ENCODE data around the gene NTF4. TPM values are rescaled to one million over a fixed set of nuclear protein-coding genes. Genes with fewer than 3 reads are reported as not detected.

NTF4 gene
- total and polyA plus RNA-seq, 8 donors, result 0.63 to 6.2 (median 0.97) TPM

GRCh38 chr19:49086296-49086695, 21.7 kb upstream of the NTF4 start:
- Histone ChIP-seq H3K27me3 (no peaks in the 10 kb centered on the region), H3K36me3 (peaks cover 6 to 44% of the 10 kb centered on the region in 2 donors), H3K9me3 (no peaks in the 10 kb centered on the region), H3K4me3 (peak overlapping the region; percentile 90 to 99), H3K27ac (no peak overlapping the region), H3K4me1 (peaks cover 12 to 35% of the 10 kb centered on the region in 2 donors)
- DNase-seq (no peak), ATAC-seq (no peak)
- TF ChIP-seq CTCF (IDR thresholded peaks at IDR 0.05), result no peak
- intact Hi-C loops (cut with DNase I), result no loop called here

GRCh38 chr19:49085868-49086232, 21.2 kb upstream of the NTF4 start:
- Histone ChIP-seq H3K4me1 (peaks cover 12 to 35% of the 10 kb centered on the region in 2 donors), H3K9me3 (no peaks in the 10 kb centered on the region), H3K27me3 (no peaks in the 10 kb centered on the region), H3K27ac (peak overlapping the region; percentile 69 to 86), H3K4me3 (peak overlapping the region; percentile 90 to 99), H3K36me3 (peaks cover 6 to 40% of the 10 kb centered on the region in 2 donors)
- ATAC-seq (no peak), DNase-seq (no peak)
- intact Hi-C loops (cut with DNase I), result no loop called here
- no peak for TF ChIP-seq CTCF (IDR thresholded peaks at IDR 0.05)

GRCh38 chr19:49085020-49085867, 20.6 kb upstream of the NTF4 start, which contains the start of gene SNRNP70:
TSS of gene SNRNP70 (plus strand) at chr19:49085451. CDS start at chr19:49086415, 964 bp downstream.
- Histone ChIP-seq H3K4me3 (peak within 1 kb of the TSS; percentile 90 to 99), H3K36me3 (peaks cover 2 to 33% of the 10 kb centered on the region in 2 donors), H3K4me1 (peaks cover 12 to 35% of the 10 kb centered on the region in 2 donors), H3K27me3 (no peaks in the 10 kb centered on the region), H3K27ac (peak within 1 kb of the TSS; percentile 69 to 86), H3K9me3 (no peaks in the 10 kb centered on the region)
- intact Hi-C loops (cut with DNase I), result no loop called here
- ATAC-seq (peak; percentile 99), DNase-seq (peak; percentile 99 to 100 (median 99))
- peak in 1 of 2 donors; percentile 7 for TF ChIP-seq CTCF (IDR thresholded peaks at IDR 0.05)

GRCh38 chr19:49084206-49085019, 19.8 kb upstream of the NTF4 start:
- Histone ChIP-seq H3K27me3 (no peaks in the 10 kb centered on the region), H3K27ac (peak overlapping the region; percentile 69 to 86), H3K36me3 (peaks cover 0 to 25% of the 10 kb centered on the region in 2 donors), H3K4me1 (peaks cover 12 to 35% of the 10 kb centered on the region in 2 donors), H3K9me3 (no peaks in the 10 kb centered on the region), H3K4me3 (peak overlapping the region; percentile 90 to 99)
- ATAC-seq (no peak), DNase-seq (no peak)
- TF ChIP-seq CTCF (IDR thresholded peaks at IDR 0.05), result no peak
- intact Hi-C loops (cut with DNase I), result no loop called here

- no peak overlapping the region for H3K27ac ChIP-seq
- intact Hi-C loops (cut with DNase I), result no loop called here
- peaks cover 4 to 10% of the 10 kb centered on the region in 2 donors for H3K4me1 ChIP-seq
- DNase-seq, result no peak
- no peaks in the 10 kb centered on the region for H3K36me3 ChIP-seq
- H3K9me3 ChIP-seq, result no peaks in the 10 kb centered on the region
- no peaks in the 10 kb centered on the region for H3K27me3 ChIP-seq
- no peak overlapping the region for H3K4me3 ChIP-seq
- ATAC-seq, result no peak
- TF ChIP-seq CTCF (IDR thresholded peaks at IDR 0.05), result no peak
Observed at GRCh38 chr19:49081273-49081672, 16.7 kb upstream of the NTF4 start.
